Spleen (tissue), 11 donors: Measurements from ENCODE around the gene MYO10. TPM values are rescaled to one million over a fixed set of nuclear protein-coding genes. Genes with fewer than 3 reads are reported as not detected.
"Not testable (repeated sequence)": the region's sequence is repeated elsewhere in the genome, so short reads cannot be mapped to it uniquely, and the experiment has no call there.

ENCODE experiments used
- DNase-seq: peaks from one replicate; pipeline ENCODE4 v3.0.0-alpha.2; 2020
- H3K27ac ChIP-seq, 8 donors: fragments of 200-600 bp; sonication (generic) in 7 of 8; 1 replicate in 4 of 8; 2 replicates in 4 of 8; pipeline versions ENCODE4 v1.5.0 to v1.8.0; 2016 to 2021; ENCODE audit warnings: inconsistent platforms in 4 of 8, mild to moderate bottlenecking in 4 of 8, moderate library complexity in 1 of 8
- H3K27me3 ChIP-seq, 7 donors: fragments of 200-600 bp; sonication (generic) in 6 of 7; replicated peaks in 1 of 7; 1 replicate in 4 of 7; 2 replicates in 3 of 7; pipeline versions ENCODE4 v1.5.0 to v1.8.0; 2016 to 2021; ENCODE audit warnings: inconsistent platforms in 3 of 7, mild to moderate bottlenecking in 1 of 7
- H3K36me3 ChIP-seq, 6 donors: fragments of 200-600 bp; sonication (generic) in 5 of 6; 1 replicate in 4 of 6; 2 replicates in 2 of 6; pipeline versions ENCODE4 v1.5.0 to v1.8.0; 2016 to 2021; ENCODE audit warnings: inconsistent platforms in 2 of 6
- H3K4me1 ChIP-seq, 6 donors: fragments of 200-600 bp; sonication (generic) in 5 of 6; 1 replicate in 3 of 6; 2 replicates in 3 of 6; pipeline versions ENCODE4 v1.5.0 to v1.8.0; 2016 to 2021; ENCODE audit warnings: inconsistent platforms in 3 of 6
- H3K4me3 ChIP-seq, 8 donors: fragments of 200-600 bp; sonication (generic) in 7 of 8; 1 replicate in 4 of 8; 2 replicates in 4 of 8; pipeline versions ENCODE4 v1.5.0 to v1.8.0; 2016 to 2021; ENCODE audit warnings: inconsistent platforms in 4 of 8, mild to moderate bottlenecking in 4 of 8, moderate library complexity in 2 of 8
- H3K9me3 ChIP-seq, 8 donors: fragments of 200-600 bp; sonication (generic) in 7 of 8; 1 replicate in 4 of 8; 2 replicates in 4 of 8; pipeline versions ENCODE4 v1.5.0 to v1.8.0; 2016 to 2021; ENCODE audit warnings: inconsistent platforms in 4 of 8
- CTCF ChIP-seq, 11 experiments: fragments of 200-600 bp in 7 of 11; fragments of 450-650 bp in 4 of 11; sonication (generic) in 4 of 11; IDR thresholded peaks in 8 of 11; conservative IDR thresholded peaks in 3 of 11; 1 replicate in 7 of 11; 2 replicates in 4 of 11; pipeline versions ENCODE4 v1.4.0 to v1.8.0; 2016 to 2021; ENCODE audit warnings: antibody characterized with exemption in 11 of 11, inconsistent platforms in 4 of 11, mild to moderate bottlenecking in 1 of 11
- POLR2A ChIP-seq, 3 donors: fragments of 450-650 bp; IDR thresholded peaks; one replicate each; pipeline ENCODE4 v1.5.1; 2017; ENCODE audit warnings: antibody characterized with exemption in 3 of 3, mild to moderate bottlenecking in 1 of 3
- POLR2AphosphoS5 ChIP-seq, 3 donors: sonication (generic); formaldehyde crosslinking; IDR thresholded peaks; one replicate each; pipeline ENCODE4 v1.5.1; 2017; ENCODE audit warnings: antibody characterized with exemption in 3 of 3
- WGBS, 5 donors: extraction: QIAGEN DNeasy Blood & Tissue Kit in 3 of 5; methylation state at CpG; one replicate each; pipeline versions ENCODE4 v1.1.5 to v1.1.7; 2013 to 2018; 5-methylcytosine and 5-hydroxymethylcytosine counted together
- intact Hi-C: fragments of 100-400 bp; cut with DNase I; formaldehyde crosslinking; loops from one replicate; pipeline ENCODE4 v1.15.0; 2023; ENCODE audit warnings: low total_unique reads
- polyA plus RNA-seq, 3 donors: library from polyadenylated mRNA; stranded (reverse); fragments of 200-250 nt; gene quantifications; one replicate each; pipeline ENCODE4 v1.2.1, GENCODE V29; 2013
- total RNA-seq, 7 donors: library from RNA; depleted of rRNA in 3 of 7; stranded (reverse); fragments of >200 nt in 3 of 7; fragmentation: NEBNext Ultra II Directional in 4 of 7; extraction: Animal tissue kit (Norgen Biotek cat#: 25700) in 4 of 7; gene quantifications; one replicate each; pipeline versions ENCODE4 v1.1.0 to v1.2.1, GENCODE V29; 2016 to 2021
- donor health status: healthy with polysubstance abuse.
- donor health status: DM: no; HTN: no; CAD: no; lungs with moderate emphysema.
- donor health status: DM: no; HTN: no; CAD: no.
- donor health status: Bipolar disorder and iron deficiency.
- donor health status: healthy.
- donor health status: DM: no; HTN: no; CAD: no.
- donor health status: DM: yes; HTN: yes; CAD: no.

The MYO10 gene
- total and polyA plus RNA-seq, 10 donors, result 1.1 to 72.8 (median 32.7) TPM

GRCh38 chr5:16834029-16834428 lies 102.1 kb downstream of the MYO10 start:
- no peak overlapping the region for H3K4me3 ChIP-seq
- intact Hi-C loops, result no loop called here
- H3K4me1 ChIP-seq, result no peaks in the 10 kb centered on the region
- H3K9me3 ChIP-seq, result no peaks in the 10 kb centered on the region
- H3K27me3 ChIP-seq, result no peaks in the 10 kb centered on the region
- TF ChIP-seq POLR2A (IDR thresholded peaks at IDR 0.05) (no peak), CTCF (IDR thresholded peaks at IDR 0.05 in 8 of 11, conservative IDR thresholded peaks at IDR 0.05 in 3 of 11) (no peak), POLR2AphosphoS5 (IDR thresholded peaks at IDR 0.05) (no peak)
- H3K27ac ChIP-seq, result no peak overlapping the region
- DNase-seq, result no peak
- H3K36me3 ChIP-seq, result no peaks in the 10 kb centered on the region
- 71 to 89% (median 72%) methylated on average over 6 of the region's 6 CpGs for WGBS, 5 donors

- DNase-seq, H3K4me3 ChIP-seq, H3K4me1 ChIP-seq, H3K27me3 ChIP-seq, intact Hi-C loops, H3K9me3 ChIP-seq, H3K27ac ChIP-seq, H3K36me3 ChIP-seq: not testable (repeated sequence)
- 91 to 97% (median 95%) methylated on average over 7 of the region's 7 CpGs for WGBS, 5 donors
Observed at GRCh38 chr5:16831326-16831725, 104.8 kb downstream of the MYO10 start.

- Histone ChIP-seq H3K27ac (no peak overlapping the region), H3K9me3 (no peaks in the 10 kb centered on the region), H3K27me3 (no peaks in the 10 kb centered on the region), H3K4me3 (no peak overlapping the region), H3K4me1 (no peaks in the 10 kb centered on the region), H3K36me3 (no peaks in the 10 kb centered on the region)
- intact Hi-C loops, result no loop called here
- no peak for DNase-seq
- WGBS, 5 donors, result 84 to 92% (median 87%) methylated on average over 8 of the region's 8 CpGs
- TF ChIP-seq POLR2AphosphoS5 (IDR thresholded peaks at IDR 0.05), result no peak
- TF ChIP-seq CTCF (IDR thresholded peaks at IDR 0.05 in 8 of 11, conservative IDR thresholded peaks at IDR 0.05 in 3 of 11), result no peak
- no peak for TF ChIP-seq POLR2A (IDR thresholded peaks at IDR 0.05)
Observed at GRCh38 chr5:16827755-16828154, 108.3 kb downstream of the MYO10 start.

- H3K4me3 ChIP-seq, result no peak overlapping the region
Observed at GRCh38 chr5:16826379-16827125, 109.5 kb downstream of the MYO10 start.

More at GRCh38 chr5:16826379-16827125, 109.5 kb downstream of the MYO10 start:
- H3K27ac ChIP-seq, result no peak overlapping the region
- no peaks in the 10 kb centered on the region for H3K9me3 ChIP-seq
- 84 to 90% (median 86%) methylated on average over 15 of the region's 15 CpGs for WGBS, 5 donors
- no peak for DNase-seq
- no peaks in the 10 kb centered on the region for H3K27me3 ChIP-seq
- intact Hi-C loops, result no loop called here
- no peaks in the 10 kb centered on the region for H3K4me1 ChIP-seq
- no peaks in the 10 kb centered on the region for H3K36me3 ChIP-seq
- TF ChIP-seq POLR2AphosphoS5 (IDR thresholded peaks at IDR 0.05) (no peak), CTCF (IDR thresholded peaks at IDR 0.05 in 8 of 11, conservative IDR thresholded peaks at IDR 0.05 in 3 of 11) (no peak), POLR2A (IDR thresholded peaks at IDR 0.05) (no peak)
